ENCODE results near the gene GMPR2.
"Not testable (repeated sequence)": the region's sequence is repeated elsewhere in the genome, so short reads cannot be mapped to it uniquely, and the experiment has no call there.

The GMPR2 gene

GRCh38 chr14:24213866-24214662 lies 18.7 kb upstream of the GMPR2 start:
- H3K4me3 ChIP-seq (ENCODE audit: low read length) = peak overlapping the region; percentile 88
- TF ChIP-seq, protein P1, sequence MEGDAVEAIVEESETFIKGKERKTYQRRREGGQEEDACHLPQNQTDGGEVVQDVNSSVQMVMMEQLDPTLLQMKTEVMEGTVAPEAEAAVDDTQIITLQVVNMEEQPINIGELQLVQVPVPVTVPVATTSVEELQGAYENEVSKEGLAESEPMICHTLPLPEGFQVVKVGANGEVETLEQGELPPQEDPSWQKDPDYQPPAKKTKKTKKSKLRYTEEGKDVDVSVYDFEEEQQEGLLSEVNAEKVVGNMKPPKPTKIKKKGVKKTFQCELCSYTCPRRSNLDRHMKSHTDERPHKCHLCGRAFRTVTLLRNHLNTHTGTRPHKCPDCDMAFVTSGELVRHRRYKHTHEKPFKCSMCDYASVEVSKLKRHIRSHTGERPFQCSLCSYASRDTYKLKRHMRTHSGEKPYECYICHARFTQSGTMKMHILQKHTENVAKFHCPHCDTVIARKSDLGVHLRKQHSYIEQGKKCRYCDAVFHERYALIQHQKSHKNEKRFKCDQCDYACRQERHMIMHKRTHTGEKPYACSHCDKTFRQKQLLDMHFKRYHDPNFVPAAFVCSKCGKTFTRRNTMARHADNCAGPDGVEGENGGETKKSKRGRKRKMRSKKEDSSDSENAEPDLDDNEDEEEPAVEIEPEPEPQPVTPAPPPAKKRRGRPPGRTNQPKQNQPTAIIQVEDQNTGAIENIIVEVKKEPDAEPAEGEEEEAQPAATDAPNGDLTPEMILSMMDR (conservative IDR thresholded peaks at IDR 0.05; ENCODE audit: low read length) = no peak
- DNase-seq (ENCODE audit: low read depth) = no peak

- DNase-seq (ENCODE audit: low read depth) = peak; percentile 86
- peak within 1 kb of the TSS; percentile 94 for H3K4me3 ChIP-seq (ENCODE audit: low read length)
- TF ChIP-seq, protein P1 (conservative IDR thresholded peaks at IDR 0.05; ENCODE audit: low read length) = peak; percentile 54
These were observed 17.0 kb upstream of the GMPR2 start, which contains the start of gene MDP1 for GRCh38 chr14:24215495-24216344. Gene MDP1, minus strand, starts transcription at chr14:24216066. Its CDS starts 111 bp downstream, at chr14:24215955.

DNA sequence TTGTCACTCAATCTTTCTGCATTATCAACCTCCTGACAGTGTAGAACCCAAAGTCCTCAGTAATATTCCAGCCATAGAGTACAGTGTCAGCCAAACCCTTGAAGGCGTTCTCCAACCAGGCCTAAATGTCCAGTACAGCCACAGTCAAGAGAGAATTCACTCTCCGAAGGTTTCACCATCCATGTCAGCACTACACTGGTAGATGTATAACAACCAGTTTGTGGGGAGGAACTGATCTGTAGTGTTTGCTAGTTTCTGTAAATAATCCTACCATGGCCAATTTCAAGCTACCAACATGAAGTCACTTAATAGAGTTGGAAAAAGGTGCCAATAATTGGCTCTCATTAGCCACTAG lies 16.4 kb upstream of the GMPR2 start:
- peak overlapping the region; percentile 94 for H3K4me3 ChIP-seq (ENCODE audit: low read length)
- TF ChIP-seq, protein P1 (conservative IDR thresholded peaks at IDR 0.05; ENCODE audit: low read length) = no peak
- no peak for DNase-seq (ENCODE audit: low read depth)

GRCh38 chr14:24216876-24217275 lies 15.9 kb upstream of the GMPR2 start:
- not testable (repeated sequence) for DNase-seq (ENCODE audit: low read depth); H3K4me3 ChIP-seq (ENCODE audit: low read length)

DNA sequence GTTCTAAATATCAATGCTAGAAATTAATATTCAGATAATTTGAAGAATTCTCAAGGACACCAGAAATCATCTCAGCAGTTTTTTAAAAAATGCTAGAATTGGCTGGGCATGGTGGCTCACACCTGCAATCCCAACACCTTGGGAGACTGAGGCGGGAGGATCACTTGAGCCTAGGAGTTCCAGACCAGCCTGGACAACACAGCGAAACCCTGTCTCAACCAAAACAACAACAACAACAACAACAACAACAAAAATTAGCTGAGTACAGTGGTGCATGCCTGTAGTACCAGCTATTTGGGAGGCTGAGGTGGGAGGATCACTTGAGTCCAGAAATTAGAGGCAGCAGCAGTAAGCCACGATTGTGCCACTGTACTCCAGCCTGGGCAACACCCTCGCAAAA lies 13.6 kb upstream of the GMPR2 start:
- TF ChIP-seq, protein P1 (conservative IDR thresholded peaks at IDR 0.05; ENCODE audit: low read length) = no peak
- DNase-seq (ENCODE audit: low read depth) = no peak
- H3K4me3 ChIP-seq (ENCODE audit: low read length) = no peak overlapping the region

GRCh38 chr14:24219521-24219920 lies 13.2 kb upstream of the GMPR2 start:
- TF ChIP-seq, protein P1 (conservative IDR thresholded peaks at IDR 0.05; ENCODE audit: low read length) = no peak
- no peak for DNase-seq (ENCODE audit: low read depth)
- no peak overlapping the region for H3K4me3 ChIP-seq (ENCODE audit: low read length)

- not testable (repeated sequence) for H3K4me3 ChIP-seq (ENCODE audit: low read length); DNase-seq (ENCODE audit: low read depth)
These were observed 9.7 kb upstream of the GMPR2 start for GRCh38 chr14:24222987-24223386.

- no peak overlapping the region for H3K4me3 ChIP-seq (ENCODE audit: low read length)
- peak; percentile 98 for DNase-seq (ENCODE audit: low read depth)
- TF ChIP-seq, protein P1 (conservative IDR thresholded peaks at IDR 0.05; ENCODE audit: low read length) = no peak
These were observed 8.1 kb upstream of the GMPR2 start for GRCh38 chr14:24224618-24225071.

All from AG10803 (cell line).